Measurements from ENCODE around the gene TMEM107. TPM values are rescaled to one million over a fixed set of nuclear protein-coding genes. Genes with fewer than 3 reads are reported as not detected.

Gene TMEM107
- total and polyA plus RNA-seq, 10 of the 15 experiments (the other 5 are each of a cell fraction or from before 2014, with no cell fraction given), result 7.9 to 38.7 (median 22.9) TPM

DNA sequence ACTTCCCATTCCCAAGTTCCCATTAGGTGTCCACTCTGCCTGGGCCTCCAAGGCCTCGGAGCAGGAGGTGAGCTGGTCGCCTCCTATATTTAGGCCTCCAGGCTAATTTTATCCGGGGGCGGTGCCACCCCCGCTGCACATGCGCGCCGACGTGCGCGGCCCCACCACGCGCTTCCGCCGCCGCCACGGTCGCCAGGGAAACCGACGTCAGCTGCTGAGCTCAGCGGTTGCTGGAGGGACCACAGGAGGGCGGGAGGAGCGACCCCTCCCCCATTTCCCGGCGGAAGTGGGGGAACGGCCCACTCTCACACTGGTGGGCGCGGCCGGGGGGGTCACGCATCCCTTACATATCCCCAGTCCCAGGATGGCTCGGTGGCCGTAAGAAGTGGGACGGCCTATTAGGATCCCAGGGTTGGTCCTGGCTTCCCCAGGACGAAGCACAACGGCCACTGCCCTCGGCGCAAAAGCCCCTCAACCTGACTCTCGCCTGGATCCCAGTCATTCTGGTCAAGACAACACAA lies 25.0 kb downstream of the TMEM107 start (continued):
- TF ChIP-seq, protein P1, sequence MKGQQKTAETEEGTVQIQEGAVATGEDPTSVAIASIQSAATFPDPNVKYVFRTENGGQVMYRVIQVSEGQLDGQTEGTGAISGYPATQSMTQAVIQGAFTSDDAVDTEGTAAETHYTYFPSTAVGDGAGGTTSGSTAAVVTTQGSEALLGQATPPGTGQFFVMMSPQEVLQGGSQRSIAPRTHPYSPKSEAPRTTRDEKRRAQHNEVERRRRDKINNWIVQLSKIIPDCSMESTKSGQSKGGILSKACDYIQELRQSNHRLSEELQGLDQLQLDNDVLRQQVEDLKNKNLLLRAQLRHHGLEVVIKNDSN (IDR thresholded peaks at IDR 0.05; ENCODE audit: borderline replicate concordance, extremely low read length, insufficient read depth, low read depth, low read length), result peak; percentile 51
- TF ChIP-seq CBFB (IDR thresholded peaks at IDR 0.05; ENCODE audit: low read depth), result peak; percentile 62; the same call in 1 of the 2 replicates
- peak; percentile 69 for TF ChIP-seq NBN (IDR thresholded peaks at IDR 0.05)
- no peak for TF ChIP-seq TCF7 (IDR thresholded peaks at IDR 0.05; ENCODE audit: borderline replicate concordance)
- no peak for TF ChIP-seq ETV6 (conservative IDR thresholded peaks at IDR 0.05 in 1 of 2, IDR thresholded peaks at IDR 0.05 in 1 of 2; ENCODE audit: borderline replicate concordance in 1 of 2, low read depth in 1 of 2)
- TF ChIP-seq ZNF687 (IDR thresholded peaks at IDR 0.05), result peak; percentile 26; the same call in 1 of the 2 replicates
- TF ChIP-seq PML (IDR thresholded peaks at IDR 0.05; ENCODE audit: low read length), result no peak
- no peak for TF ChIP-seq RAD21 (IDR thresholded peaks at IDR 0.05; ENCODE audit: insufficient read depth, low read depth, low read length)
- TF ChIP-seq EED (IDR thresholded peaks at IDR 0.05; ENCODE audit: low read depth), result peak; percentile 49
- TF ChIP-seq, protein P2, sequence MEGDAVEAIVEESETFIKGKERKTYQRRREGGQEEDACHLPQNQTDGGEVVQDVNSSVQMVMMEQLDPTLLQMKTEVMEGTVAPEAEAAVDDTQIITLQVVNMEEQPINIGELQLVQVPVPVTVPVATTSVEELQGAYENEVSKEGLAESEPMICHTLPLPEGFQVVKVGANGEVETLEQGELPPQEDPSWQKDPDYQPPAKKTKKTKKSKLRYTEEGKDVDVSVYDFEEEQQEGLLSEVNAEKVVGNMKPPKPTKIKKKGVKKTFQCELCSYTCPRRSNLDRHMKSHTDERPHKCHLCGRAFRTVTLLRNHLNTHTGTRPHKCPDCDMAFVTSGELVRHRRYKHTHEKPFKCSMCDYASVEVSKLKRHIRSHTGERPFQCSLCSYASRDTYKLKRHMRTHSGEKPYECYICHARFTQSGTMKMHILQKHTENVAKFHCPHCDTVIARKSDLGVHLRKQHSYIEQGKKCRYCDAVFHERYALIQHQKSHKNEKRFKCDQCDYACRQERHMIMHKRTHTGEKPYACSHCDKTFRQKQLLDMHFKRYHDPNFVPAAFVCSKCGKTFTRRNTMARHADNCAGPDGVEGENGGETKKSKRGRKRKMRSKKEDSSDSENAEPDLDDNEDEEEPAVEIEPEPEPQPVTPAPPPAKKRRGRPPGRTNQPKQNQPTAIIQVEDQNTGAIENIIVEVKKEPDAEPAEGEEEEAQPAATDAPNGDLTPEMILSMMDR (IDR thresholded peaks at IDR 0.05 in 2 of 3, conservative IDR thresholded peaks at IDR 0.05 in 1 of 3; ENCODE audit: control insufficient read depth in 2 of 3, extremely low read depth in 1 of 3, insufficient read depth in 1 of 3, low read depth in 3 of 3, low read length in 3 of 3), result no peak
- TF ChIP-seq RELA (IDR thresholded peaks at IDR 0.05; ENCODE audit: borderline replicate concordance, partially characterized antibody), result peak; percentile 79
- TF ChIP-seq, protein P3, sequence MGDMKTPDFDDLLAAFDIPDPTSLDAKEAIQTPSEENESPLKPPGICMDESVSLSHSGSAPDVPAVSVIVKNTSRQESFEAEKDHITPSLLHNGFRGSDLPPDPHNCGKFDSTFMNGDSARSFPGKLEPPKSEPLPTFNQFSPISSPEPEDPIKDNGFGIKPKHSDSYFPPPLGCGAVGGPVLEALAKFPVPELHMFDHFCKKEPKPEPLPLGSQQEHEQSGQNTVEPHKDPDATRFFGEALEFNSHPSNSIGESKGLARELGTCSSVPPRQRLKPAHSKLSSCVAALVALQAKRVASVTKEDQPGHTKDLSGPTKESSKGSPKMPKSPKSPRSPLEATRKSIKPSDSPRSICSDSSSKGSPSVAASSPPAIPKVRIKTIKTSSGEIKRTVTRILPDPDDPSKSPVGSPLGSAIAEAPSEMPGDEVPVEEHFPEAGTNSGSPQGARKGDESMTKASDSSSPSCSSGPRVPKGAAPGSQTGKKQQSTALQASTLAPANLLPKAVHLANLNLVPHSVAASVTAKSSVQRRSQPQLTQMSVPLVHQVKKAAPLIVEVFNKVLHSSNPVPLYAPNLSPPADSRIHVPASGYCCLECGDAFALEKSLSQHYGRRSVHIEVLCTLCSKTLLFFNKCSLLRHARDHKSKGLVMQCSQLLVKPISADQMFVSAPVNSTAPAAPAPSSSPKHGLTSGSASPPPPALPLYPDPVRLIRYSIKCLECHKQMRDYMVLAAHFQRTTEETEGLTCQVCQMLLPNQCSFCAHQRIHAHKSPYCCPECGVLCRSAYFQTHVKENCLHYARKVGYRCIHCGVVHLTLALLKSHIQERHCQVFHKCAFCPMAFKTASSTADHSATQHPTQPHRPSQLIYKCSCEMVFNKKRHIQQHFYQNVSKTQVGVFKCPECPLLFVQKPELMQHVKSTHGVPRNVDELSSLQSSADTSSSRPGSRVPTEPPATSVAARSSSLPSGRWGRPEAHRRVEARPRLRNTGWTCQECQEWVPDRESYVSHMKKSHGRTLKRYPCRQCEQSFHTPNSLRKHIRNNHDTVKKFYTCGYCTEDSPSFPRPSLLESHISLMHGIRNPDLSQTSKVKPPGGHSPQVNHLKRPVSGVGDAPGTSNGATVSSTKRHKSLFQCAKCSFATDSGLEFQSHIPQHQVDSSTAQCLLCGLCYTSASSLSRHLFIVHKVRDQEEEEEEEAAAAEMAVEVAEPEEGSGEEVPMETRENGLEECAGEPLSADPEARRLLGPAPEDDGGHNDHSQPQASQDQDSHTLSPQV (IDR thresholded peaks at IDR 0.05), result no peak
- TF ChIP-seq, protein P4, sequence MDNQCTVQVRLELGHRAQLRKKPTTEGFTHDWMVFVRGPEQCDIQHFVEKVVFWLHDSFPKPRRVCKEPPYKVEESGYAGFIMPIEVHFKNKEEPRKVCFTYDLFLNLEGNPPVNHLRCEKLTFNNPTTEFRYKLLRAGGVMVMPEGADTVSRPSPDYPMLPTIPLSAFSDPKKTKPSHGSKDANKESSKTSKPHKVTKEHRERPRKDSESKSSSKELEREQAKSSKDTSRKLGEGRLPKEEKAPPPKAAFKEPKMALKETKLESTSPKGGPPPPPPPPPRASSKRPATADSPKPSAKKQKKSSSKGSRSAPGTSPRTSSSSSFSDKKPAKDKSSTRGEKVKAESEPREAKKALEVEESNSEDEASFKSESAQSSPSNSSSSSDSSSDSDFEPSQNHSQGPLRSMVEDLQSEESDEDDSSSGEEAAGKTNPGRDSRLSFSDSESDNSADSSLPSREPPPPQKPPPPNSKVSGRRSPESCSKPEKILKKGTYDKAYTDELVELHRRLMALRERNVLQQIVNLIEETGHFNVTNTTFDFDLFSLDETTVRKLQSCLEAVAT (IDR thresholded peaks at IDR 0.05), result 0 out of 2 replicates have a peak, but pooled peaks have one; percentile 53
- no peak for TF ChIP-seq ZZZ3 (IDR thresholded peaks at IDR 0.05; ENCODE audit: control insufficient read depth, insufficient read length, low read depth)
- peak; percentile 90 for TF ChIP-seq DPF2 (IDR thresholded peaks at IDR 0.05)
- peak; percentile 88 for TF ChIP-seq NRF1 (conservative IDR thresholded peaks at IDR 0.05; ENCODE audit: low read depth, low read length)
- no peak for TF ChIP-seq CBX3 (IDR thresholded peaks at IDR 0.05; ENCODE audit: borderline replicate concordance, low read depth)
